Stimulated activated CD8-positive, alpha-beta memory T cell treated with anti-CD3 and anti-CD28 coated beads, Interleukin-4, amount 100 ng/mL, for 1 hour (primary cell): ENCODE data around the gene PRKG2.

Source experiments
- DNase-seq, 2 donors: peaks; one replicate each; pipeline ENCODE4 v3.0.0-alpha.2; 2020; ENCODE audit warnings: low read depth in 2 of 2, low spot score in 1 of 2

Gene PRKG2

DNA sequence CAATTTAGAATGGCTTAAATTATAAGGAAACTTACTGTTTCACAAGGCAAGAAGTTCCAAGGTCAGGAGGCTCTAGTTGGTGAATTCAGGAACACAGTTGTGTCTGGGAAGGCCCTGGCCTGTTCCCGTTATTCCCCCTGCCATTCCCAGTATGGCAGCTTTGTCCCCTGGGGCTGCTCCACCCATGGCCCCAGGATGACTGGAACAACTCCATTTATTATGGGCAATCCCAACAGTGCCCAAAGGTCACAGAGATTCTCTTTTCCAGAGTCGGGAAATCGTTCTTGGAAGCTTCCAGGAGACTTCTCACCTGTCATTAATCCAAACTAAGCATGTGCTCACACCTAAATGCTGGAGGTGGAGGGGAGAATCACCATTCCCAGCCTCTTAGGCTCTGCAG, 2.8 kb upstream of the PRKG2 start:
- no peak for DNase-seq

DNA sequence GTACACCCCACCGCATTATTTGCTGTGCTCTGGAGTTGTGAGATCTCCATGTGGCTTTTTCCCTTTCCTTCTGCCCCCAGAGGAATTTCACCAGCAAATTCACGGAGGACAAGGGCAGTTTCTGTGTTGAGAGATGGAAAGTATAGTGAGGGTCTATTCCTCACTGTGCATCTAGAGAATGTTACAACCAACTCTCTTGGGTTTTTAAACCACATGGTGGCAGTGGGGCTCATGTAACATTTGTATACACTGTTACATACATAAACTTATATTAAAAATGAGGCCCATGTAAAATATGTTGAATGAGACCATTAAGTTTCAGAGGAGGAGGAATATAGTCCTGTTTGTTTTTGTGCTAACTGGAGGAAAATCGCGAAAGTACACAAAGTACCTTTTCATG, 909 bp upstream of the PRKG2 start:
- no peak for DNase-seq

DNA sequence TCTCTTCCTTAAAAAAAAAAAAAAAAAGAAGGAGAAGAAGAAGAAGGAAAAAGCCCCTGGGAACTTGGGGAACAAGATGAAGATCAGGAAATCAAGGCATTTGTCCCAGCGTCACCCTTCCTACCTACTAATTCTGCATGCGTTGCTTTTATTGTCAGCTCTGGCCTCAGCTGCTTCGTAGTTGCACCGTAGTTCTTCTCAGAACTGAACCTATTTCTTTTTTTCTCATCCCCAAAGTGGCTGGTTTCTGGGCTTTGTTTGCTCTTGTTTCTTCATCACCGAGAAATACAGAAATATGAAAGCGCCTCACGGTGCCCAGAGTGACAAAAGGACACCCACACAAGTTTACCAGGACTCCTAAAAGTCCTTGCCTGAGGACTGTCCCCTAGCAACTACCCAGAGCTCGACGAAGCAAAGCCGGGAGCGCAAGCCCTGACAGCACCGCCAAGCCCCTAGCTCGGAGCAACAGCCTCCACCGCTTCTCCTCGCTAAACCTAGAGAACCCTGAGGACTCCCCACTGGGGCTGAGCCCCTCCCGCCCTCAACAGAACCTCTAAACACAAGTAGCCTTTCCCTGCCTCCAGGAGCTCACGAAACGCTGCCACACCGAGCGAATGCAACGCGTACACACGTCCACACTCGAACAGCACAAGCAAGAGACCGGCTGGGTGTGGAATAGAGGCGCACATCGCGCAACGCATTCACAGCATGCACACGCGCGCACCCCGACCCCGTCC, 710 bp downstream of the PRKG2 start:
- no peak for DNase-seq

DNA sequence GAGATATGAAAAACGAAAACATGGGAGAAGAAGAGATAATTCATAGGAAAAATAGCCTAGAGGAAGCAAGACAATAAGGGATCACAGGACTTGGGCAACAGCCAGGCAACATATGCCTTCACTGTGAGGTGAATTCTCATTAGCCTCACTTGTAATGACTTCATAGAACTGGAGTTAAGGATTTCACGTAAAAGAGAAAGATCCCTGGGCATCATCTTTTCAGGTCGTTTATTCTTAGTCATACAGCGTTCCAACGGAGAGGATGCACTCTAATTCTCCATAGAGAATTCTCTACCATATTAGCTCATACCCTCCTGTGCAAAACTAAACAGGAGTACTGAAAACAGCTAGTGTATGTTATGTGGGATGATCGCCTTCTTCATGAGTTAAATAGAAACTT, 1.4 kb downstream of the PRKG2 start:
- no peak for DNase-seq

DNA sequence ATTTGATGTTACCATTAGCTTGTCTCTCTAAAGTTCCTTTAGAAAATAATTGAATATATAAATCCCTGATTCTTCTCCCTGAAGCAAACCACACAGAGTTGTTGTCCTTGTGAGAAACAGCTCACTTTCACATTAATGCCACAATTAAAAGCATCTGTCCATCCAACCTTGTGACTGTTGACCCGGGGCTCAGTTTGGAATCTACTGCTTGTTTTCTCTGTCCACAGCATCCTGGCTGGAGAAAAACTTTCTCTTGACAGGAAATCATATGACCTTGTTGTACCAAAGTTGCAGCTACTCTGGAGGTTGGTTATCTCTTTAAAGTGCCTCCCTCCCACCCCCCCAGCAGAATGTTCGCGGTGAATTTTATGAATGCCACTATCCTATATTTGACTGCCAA, 3.1 kb downstream of the PRKG2 start:
- DNase-seq, result no peak

DNA sequence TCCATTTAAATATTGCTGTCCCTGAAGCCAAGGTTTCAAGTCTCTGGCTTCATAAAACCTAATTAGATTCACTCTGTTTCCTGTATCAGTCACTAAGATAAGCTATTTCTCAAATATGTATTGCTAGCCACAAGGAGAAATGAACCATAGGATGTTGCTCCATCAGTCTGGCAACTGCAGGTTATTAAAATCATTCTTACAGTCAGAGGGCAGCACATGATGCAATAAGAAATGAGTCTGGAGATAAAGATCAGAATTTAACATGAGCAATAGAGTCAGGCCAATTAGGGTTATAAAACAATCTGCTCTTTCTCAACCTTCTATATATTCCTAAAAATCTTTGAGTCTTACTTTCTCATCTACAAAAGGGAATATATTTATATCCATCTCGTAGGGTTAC, 7.2 kb downstream of the PRKG2 start:
- DNase-seq, result no peak

DNA sequence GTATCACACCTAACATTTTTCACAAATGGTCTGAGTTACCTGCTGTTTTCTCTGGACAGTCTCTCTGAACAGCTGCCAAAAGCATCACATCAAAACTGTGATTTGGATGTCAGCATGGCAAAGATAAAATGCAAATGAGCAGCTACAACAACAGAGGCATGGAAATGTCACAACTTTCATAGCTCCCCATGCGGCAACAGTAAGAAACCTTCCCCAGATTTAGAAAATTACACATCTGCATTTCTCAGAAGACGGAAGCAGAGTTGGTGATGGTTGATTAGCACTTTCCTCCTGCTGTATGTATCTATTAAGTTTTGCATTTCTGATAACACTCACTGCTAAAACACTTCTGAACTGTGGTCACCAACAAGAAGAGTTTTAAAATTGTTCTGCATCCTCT, 9.7 kb downstream of the PRKG2 start:
- no peak for DNase-seq

DNA sequence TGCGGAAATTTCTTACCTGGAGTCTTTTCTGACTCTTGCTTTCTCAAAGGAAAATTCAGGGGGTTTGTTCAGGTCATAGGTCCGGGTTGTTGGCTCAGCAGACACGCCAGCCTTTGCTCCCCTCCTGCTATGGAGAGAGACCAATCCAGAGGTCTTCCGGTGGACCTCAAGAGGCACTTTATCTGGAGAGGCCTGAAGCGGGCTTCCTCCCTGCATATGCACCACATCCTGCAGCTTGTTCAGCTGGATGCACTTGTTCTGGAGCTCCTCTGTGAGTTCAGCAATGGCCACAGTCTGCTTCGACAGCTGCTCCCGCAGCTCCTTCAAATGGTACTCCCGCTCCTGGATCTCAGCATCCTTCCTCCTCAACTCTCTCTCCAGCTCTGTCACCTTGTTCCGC, 10.5 kb downstream of the PRKG2 start:
- DNase-seq, result no peak

DNA sequence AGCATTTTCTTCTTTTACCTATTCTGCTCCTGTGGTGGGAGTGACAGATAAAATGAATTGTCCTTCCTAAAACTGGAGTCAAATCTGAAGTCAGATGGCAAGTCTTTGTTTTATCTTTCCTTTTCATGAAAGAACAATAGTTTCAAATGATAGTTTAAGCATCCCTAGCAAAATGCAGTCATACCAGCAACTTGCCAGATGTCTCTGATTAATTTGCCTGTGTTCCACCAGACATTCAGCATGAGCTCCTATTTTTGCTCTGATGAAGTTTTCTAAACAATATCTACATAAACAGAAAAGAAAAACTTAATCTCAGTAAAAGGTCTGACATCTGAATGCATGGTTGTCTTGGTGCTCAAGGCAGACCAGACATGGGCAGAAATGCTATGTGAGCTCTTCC, 15.2 kb downstream of the PRKG2 start:
- no peak for DNase-seq

DNA sequence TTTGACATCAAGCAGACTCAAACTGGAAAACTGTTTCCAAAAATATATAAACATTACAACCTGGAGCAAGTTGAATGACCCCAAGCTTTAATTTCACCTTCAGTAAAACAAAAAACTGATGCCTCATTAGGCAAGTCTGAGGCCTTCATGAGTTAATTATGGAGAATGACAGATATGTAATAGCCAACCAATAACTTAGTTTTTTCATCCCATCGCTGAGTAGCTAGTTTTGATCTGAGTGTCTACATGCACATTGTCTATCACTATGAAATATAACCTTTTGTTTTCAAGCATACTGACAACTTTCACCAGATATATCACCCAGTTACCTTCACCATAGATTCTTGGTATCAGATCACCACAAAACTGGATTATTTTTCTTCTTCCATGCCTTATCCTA, 16.4 kb downstream of the PRKG2 start:
- DNase-seq, result no peak

DNA sequence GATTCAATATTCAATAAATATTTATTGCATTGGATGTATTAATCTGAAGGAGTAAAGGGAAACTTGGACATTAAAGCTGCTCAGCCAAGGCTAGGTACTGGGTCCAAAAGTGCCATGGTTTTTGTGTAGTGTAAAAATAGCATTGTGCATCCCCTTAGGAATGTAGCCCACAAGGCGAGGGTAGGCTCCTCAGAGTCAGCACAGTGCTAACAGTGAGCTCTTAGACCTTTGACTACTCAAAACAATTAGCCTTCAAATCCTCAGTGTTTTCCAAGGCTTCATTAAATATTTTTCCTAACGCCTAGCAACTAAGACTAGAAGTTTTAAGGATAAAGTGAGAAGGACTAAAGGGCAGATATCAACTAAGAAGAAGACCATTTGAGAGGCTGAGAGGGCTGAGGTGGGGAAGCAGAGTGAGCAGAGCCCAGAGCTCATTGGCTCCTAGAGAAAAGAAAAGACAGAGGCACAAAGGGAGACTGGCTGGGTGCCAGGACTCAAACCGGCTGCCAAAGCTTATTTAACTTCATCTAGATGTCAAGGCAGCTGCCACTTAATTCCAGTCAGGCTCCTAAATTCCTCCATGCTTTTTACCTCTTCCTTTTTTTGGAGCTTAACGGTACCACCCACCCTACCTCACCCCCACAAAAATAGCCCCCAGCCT, 17.0 kb downstream of the PRKG2 start:
- DNase-seq, result no peak

DNA sequence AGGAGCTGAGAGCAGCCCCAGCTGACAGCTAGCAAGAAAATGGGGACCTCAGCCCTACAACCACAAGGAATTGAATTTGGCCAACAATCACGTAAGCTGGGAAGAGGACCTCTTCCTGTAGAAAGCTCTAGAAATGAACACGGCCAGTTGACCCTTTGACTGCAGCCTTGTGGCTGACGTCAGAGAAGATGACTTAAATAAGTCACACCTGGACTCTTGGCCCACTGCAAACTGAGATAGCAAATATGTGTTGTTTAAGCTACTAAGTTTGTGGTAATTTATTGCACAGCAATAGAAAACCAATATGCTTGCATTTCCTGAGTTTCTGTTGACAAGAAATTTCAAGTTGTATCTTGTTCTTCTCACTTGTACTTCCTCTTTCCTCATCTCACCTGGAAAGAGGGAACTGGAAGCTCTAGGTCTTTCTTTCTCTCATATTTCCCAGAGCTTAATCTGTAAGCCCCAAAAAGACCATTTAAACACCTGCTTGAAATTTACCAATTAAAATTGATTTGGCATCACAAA, 18.8 kb downstream of the PRKG2 start:
- DNase-seq, result no peak

DNA sequence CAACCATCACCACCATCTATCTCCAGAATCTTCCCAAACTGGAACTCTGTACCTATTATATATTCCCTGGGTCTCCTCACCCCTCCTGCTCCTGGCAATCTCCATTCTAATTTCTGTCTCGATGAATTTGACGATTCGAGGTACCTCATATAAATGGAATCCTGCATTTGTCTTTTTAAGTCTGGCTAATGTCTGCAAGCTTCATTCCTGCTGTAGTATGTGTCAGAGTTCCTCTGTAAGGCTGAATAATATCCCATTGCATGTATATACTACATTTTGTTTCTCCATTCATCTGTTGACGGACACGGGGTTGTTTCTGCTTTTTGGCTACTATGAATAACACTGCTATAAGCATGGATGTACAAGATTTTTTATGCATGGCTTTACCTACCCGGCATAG, 19.5 kb downstream of the PRKG2 start:
- DNase-seq, result no peak

DNA sequence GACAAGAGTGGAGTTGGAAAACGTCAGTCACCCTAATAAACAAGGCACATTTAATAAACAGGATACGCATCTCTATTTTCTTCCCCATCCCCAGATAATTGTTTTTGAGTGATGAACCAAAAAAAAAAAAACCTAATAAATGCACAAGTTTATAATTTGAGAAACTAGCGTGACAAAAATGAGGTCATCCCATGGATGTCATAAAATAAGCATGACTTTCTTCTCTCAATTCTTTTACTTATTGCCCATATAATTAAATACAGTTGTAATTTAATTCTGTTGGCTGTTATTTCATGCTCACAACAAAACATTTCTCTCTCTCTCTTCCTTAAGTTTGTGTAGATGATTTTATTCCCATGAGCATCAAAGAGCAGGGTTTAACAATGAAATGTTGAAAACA, 20.7 kb downstream of the PRKG2 start:
- DNase-seq, result no peak

DNA sequence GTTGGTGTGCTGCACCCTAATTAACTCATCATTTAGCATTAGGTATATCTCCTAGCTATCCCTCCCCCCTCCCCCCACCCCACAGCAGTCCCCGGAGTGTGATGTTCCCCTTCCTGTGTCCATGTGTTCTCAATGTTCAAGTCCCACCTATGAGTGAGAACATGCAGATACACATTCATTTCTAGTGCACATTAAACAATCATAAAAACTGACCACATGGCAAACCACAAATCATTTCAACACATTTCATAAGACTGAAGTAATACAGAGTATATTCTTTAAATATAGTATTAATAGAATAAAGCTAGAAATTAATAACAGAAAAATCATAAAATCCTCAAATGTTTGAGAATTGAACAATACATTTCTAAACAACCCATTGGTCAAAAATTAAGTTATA, 34.1 kb downstream of the PRKG2 start:
- no peak for DNase-seq

DNA sequence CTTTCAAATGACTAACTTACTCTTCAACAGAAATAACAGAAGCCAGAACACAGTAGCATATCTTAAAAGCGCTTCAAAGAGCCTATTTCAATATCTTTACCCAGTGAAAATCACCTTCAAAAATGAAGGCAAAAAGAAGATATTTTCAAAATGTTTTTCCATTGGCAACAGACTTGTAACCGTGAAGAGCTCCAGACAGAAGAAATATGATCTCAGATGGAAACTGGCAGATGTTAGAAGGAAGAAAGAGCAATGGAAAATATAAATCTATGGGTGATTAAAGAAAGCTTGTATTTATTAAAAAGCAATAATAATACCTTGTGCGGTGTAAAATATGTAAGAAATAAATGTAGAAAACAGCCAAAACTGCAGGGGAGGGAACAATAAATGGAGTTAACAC, 35.7 kb downstream of the PRKG2 start:
- no peak for DNase-seq

DNA sequence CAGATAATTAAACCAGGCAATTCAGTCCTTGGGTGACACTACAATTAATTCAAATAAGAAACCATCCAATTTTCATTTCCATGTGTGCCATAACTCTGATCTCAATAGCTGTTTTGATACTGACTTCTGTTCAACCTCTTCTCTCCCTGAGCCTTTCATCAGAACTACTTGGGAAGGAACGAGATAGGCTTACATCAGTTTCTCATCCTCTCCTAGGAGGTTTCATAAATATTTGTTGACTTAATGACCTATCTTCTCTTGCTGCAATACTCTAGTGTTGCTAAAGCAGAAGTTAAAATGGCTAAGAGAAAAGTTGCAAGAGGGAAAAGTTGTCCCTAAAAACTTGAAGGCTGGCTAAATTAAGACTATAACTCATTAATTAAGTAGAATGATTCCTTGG, 41.8 kb downstream of the PRKG2 start:
- no peak for DNase-seq

DNA sequence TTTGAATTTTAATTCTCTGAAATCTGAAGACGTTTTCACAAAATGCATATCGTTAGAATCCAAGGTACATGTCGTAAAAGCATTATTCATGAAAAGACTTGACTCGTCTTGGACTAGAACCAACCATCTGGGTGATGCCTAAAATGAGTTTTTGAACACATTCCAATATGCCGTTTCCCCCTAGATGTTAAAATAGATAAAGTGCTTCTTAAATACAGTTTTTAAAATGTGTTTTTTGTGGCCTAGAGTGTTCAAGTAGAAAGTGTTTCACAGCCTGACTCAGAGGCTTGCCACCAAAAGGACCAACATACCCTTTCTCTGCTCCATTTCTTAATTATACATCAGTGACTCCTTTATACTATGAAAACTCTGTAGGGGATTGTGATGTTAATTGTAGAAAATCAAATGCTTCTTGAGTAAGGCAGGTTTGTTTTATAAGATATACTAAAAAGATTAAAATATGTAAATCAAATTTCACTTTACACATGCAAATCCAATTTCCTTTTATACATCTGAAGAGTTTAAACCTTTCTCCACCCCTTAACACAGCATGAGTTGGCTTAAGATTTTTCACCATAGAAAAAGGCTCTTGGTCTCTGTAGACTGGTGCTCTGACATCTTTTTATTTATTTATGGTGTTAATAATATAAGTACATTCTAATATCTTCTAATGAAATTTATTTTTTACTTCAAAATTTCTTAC, 48.4 kb downstream of the PRKG2 start:
- DNase-seq, result no peak

DNA sequence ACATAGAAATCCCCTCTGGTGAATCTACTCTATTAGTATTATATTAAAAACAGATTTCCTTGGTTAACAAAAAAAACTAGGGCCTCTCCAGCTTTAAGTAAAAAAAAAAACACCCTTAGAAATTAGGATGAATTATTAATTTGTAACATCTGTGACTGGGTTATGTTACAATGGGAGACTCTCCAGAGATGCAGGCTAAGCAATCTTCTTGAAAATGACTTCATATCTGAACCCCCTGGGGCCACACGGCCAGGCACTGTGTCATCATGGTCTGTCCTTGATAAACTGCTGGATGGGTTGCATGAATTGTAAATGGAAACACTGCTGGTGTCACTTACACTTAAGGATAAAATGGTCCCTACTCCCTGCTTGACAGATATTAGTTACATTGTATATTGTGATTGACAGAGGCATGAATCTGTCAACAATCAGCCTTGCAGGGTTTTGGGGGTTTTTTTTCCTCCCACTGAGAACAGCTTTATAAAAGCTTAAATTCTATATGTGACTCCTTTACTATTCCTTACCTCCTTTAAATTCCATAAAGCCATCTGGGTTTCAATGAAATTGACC, 49.1 kb downstream of the PRKG2 start:
- no peak for DNase-seq

DNA sequence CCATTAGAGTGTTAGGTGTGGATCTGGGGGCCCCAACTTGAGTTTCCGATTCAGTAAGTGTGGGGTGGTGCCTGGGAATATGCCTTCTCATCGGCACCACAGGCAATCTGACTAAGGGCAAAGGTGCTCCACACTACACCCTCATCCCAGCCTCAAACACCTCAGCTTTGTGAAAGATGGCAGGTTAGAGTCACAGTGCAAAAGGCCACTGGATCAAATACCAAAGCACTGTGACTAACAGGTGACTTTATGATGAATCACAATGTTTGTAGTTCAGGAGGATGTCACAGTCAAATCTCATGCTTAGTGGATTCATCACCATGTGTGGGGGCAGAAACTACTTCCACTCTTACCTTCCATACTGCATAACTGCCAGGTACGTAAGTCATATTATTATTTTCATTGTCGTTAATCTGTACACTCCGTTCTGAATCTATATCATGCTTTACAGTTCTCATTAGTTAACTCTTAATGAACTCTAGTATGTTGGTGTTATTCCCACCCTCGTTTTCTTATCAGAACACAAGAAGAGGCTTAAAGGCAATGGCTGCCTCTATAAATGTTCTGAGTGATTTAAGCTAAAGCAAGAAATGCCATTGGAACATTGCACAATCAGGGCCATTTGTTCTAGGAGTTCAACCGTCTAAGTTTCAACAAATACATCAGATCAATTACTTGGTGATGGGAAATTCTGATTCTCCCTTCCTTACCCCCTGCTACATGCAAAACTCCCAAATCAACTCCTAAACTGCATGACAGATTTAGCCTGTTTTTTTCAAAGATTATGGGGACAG, 50.2 kb downstream of the PRKG2 start:
- DNase-seq, result no peak

DNA sequence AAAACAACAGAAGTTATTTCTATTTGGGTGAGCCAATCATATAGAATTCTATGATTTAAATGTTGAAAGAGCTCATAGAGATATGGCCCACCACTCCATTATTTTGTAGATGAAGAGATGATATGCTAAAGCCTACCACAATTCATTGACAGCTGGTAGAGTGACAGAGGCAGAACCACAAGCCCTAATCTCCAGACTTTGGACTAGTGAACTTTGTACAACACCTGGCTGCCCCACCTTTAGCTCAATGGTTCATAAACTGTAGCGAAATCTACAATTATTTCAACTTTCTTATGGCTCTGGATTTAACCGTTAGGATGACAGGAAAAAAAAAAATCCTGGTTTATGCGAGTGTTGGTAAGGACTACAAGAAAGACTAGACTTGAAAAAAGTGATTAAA, 50.9 kb downstream of the PRKG2 start:
- no peak for DNase-seq
